Inferior parietal cortex (tissue), 1 donor: Measurements from ENCODE around the gene ALG12.
A peak's percentile ranks its signal among the peaks of the same experiment; 100 is the strongest.
"Not testable (repeated sequence)": the region's sequence is repeated elsewhere in the genome, so short reads cannot be mapped to it uniquely, and the experiment has no call there.

Experiments used
- DNase-seq: peaks from one replicate; pipeline ENCODE4 v3.0.0-alpha.2; 2016; ENCODE audit errors: extremely low spot score

ALG12 gene

GRCh38 chr22:49867303-49868265 lies 50.7 kb downstream of the ALG12 start:
- no peak for DNase-seq

DNA sequence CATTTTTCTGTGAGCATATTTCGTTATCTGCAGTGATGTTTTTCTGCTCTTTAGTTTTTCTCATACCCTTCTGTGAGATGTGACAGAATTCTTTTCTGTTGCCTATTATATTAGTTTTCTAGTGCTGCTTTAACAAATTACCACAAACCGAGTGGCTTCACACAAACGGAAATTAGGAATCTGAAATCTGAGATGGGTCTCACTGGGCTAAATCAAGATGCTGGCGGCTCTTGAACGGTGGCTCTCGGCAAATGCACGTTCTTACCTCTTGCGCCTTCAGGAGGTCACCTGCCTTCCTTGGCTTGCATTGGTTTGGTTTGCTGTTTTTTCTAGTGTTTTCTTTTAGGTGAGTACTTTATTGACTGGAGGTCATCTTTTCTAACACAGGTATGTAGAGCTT lies 51.6 kb downstream of the ALG12 start:
- no peak for DNase-seq

DNA sequence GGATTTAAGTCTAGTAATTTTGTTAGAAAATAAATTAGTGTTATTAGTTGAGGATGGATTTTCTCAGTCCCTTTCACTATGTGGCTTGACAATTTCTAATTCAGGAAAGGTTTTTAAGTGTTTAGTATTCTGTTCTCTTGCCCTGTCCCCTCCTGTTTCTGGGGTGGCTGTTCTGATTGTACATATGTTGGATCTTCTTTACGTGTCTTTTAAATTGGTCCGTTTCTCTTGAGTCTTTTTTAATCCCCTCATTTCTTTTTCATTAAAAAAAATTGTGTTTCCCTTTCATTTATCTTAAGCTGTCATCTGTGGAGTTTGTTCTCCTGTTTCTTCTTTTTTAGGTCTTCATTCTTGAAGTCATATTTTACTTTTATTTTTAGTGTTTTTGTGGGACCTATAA lies 52.1 kb downstream of the ALG12 start:
- DNase-seq, result no peak

- DNase-seq, result no peak
Measured at GRCh38 chr22:49865156-49865555, 53.1 kb downstream of the ALG12 start.

- DNase-seq, result no peak
Measured at GRCh38 chr22:49863931-49864330, 54.3 kb downstream of the ALG12 start.

DNA sequence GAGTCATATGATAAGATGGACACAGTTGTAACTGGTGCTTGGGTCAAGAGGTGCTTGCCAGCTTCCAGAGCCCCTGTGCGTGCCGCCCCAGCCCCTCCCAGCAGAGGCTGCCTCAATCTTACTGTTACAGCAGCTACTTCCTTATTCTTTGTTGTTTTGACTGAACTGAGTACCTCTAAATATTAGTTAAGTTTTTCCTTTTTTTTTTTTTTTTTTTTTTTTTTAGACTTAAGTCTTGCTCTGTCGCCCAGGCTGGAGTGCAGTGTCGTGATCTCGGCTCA lies 55.8 kb downstream of the ALG12 start:
- DNase-seq, result no peak

DNA sequence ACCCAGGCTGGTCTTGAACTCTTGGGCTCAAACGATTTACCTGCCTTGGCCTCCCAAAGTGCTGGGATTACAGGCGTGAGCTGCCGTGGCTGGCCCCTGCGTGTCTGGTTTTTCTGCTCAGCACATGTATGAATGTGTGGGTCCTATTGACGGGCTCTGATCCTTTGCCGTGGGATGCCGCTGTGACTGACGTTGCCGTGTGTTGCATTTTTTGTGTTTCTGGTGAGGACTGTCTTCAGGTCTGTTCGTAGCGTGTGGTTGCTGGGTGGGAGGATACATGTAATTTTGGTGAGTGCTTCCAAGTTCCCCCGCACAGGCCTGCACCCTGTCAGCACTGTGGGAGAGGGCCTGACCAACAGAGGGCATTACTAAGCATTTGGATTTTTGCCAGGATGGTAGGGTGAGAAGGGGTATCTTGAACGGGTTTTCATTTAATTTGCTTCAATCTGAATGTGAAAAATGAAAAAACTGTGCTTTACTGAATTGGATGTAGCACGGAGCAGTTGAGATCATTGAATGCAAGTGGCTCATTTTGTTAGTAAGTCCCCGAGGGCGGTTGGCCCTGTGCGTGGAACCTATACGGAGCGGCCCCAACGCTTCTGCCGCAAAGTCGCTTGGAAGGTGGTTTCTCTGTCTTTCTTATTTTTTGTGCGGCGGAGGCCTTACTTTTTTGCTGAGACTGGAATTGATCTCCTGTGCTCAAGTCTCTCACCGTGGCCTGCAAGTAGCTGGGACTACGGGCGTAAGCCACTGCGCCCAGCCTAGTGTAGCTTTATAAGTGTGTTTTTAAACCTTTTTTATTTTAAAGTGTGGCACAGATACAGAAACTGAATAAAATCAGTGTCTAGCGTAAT lies 56.4 kb downstream of the ALG12 start:
- DNase-seq, result no peak

GRCh38 chr22:49858827-49859226 lies 59.4 kb downstream of the ALG12 start:
- no peak for DNase-seq

GRCh38 chr22:49856766-49857618 lies 61.2 kb downstream of the ALG12 start:
- no peak for DNase-seq

DNA sequence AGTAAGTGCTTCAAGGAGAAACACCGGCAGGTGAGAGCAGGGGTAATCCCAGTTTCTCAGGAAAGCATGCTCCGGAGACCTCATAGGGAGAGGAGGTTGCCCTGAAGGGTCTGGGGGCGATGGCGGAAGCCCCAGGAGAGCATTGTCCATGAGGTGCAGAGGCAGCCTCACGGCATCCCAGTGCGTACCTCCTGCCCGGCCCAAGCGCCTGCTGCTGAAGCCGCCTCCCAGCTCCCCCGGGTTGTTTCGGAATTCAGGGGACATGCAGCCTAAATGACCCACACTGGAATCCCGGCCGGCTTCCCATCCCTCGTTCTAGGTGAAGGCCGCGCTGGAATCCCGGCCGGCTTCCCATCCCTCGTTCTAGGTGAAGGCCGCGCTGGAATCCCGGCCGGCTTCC lies 61.9 kb downstream of the ALG12 start:
- no peak for DNase-seq

DNA sequence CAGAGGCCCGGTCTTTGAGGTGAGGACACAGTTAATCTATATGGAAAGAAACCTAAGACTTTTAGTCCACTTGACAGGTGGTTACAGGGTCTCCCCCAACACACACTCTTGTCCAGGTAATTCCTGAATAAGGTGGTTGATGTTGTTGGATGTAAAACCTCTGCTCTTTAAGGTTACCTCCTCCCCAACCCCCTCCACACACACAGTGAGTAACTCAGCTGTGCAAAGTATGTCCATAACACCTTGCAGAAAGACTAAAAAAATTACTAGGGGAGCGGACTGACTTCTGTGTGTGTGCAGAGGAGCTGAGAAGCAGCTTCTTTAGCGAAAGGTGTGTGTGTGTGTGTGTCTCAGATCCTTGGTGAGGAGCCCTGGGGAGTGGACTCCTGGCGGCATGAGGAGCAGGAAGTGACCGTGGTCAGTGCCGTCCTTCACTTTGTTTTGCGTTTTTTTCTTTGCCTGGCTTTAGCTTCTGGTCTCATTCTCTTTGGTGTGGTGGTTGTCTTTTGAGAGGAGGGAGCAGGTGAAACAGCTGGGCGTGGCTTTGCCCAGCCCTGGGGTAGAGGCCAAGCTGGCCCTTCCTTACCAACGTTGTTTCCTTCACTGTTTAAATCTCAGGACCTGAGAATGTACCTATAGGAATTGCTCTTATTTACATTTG lies 62.9 kb downstream of the ALG12 start:
- no peak for DNase-seq

GRCh38 chr22:49853981-49854831 lies 64.0 kb downstream of the ALG12 start:
- no peak for DNase-seq

- DNase-seq, result peak; percentile 98
Measured at GRCh38 chr22:49852898-49853894, 65.0 kb downstream of the ALG12 start, which contains the start of gene ZBED4. ZBED4 (plus strand) TSS chr22:49853844; CDS start chr22:49883663, 29,819 bp downstream.

DNA sequence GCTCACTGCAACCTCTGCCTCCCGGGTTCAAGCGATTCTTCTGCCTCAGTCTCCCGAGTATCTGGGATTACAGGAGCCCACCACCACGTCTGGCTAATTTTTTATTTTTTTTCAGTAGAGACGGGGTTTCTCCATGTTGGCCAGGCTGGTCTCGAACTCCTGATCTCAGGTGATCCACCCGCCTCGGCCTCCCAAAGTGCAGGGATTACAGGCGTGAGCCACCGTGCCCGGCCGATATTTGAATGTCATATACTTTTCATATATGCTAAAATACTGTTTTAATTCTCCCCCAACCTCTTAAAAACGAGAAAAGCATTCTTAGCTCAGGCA lies 65.7 kb downstream of the ALG12 start:
- not testable (repeated sequence) for DNase-seq

DNA sequence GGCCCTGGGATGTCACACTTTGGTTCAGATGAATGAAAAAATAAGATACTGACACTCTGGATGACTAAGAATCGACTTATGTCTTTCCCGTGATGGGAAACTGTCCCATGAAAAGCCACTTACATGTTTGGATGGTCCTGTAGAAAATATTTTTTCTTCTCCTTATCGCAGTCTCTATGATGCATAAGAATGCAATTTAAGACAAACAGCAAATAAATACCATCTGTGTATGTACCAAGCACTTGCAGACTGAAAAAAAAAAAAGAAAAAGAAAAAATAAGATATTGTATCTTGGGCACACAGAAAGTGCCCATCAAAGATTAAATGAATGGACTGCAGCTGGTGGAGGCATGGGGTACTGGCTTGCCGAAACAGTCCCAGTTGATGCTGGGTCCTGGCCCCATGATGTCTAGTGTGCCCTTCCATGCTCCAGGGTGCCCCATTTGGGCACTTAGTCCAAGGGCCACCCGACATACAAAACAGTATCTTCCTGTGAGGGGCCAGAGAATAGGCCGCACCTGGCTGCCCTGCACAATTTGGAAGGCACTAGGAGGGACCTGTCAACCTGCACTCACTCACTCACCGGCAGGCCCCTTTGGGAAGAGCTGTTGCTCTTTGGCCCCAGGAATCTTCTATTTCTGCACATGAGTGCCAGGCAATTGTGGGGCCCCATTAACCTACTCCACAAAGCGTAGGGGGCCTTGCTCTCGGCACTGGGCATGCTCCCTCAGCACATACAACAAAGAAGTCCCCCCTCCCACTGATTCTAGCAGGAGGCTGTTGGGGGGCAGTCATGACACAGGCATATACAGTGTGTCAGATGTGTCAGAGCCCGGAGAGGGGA lies 67.1 kb downstream of the ALG12 start:
- no peak for DNase-seq
